GM19372 (cell line): ENCODE data around the gene SEC14L1.
A peak's percentile ranks its signal among the peaks of the same experiment; 100 is the strongest.
"Not testable (repeated sequence)": the region's sequence is repeated elsewhere in the genome, so short reads cannot be mapped to it uniquely, and the experiment has no call there.

Experiments used
- ATAC-seq: cut with Tn5 transposase; IDR thresholded peaks from one replicate; pipeline ENCODE4 v1.9.1; 2021; ENCODE audit warnings: mild to moderate bottlenecking, low read depth, moderate library complexity; ENCODE audit not compliant: unreplicated experiment

SEC14L1 gene

GRCh38 chr17:77231076-77231871 lies 90.5 kb downstream of the SEC14L1 start:
- no peak for ATAC-seq

- no peak for ATAC-seq
Observed at GRCh38 chr17:77233127-77233526, 92.4 kb downstream of the SEC14L1 start.

- ATAC-seq: no peak
Observed at GRCh38 chr17:77233635-77234334, 93.0 kb downstream of the SEC14L1 start.

- ATAC-seq: no peak
Observed at GRCh38 chr17:77234695-77235094, 93.9 kb downstream of the SEC14L1 start.

GRCh38 chr17:77235370-77235941 lies 94.7 kb downstream of the SEC14L1 start:
- ATAC-seq: no peak

GRCh38 chr17:77237232-77238008 lies 96.7 kb downstream of the SEC14L1 start:
- ATAC-seq: no peak

- no peak for ATAC-seq
Observed at GRCh38 chr17:77240976-77241375, 100.2 kb downstream of the SEC14L1 start.

GRCh38 chr17:77242118-77242851 lies 101.5 kb downstream of the SEC14L1 start:
- no peak for ATAC-seq

GRCh38 chr17:77245162-77245926 lies 104.6 kb downstream of the SEC14L1 start:
- no peak for ATAC-seq

GRCh38 chr17:77246110-77247047 lies 105.6 kb downstream of the SEC14L1 start:
- peak; percentile 16 for ATAC-seq

GRCh38 chr17:77247048-77247541 lies 106.3 kb downstream of the SEC14L1 start:
- peak; percentile 69 for ATAC-seq

GRCh38 chr17:77247609-77248008 lies 106.8 kb downstream of the SEC14L1 start:
- no peak for ATAC-seq

- no peak for ATAC-seq
Observed at GRCh38 chr17:77248216-77249114, 107.7 kb downstream of the SEC14L1 start.

- ATAC-seq: no peak
Observed at GRCh38 chr17:77251622-77252183, 110.9 kb downstream of the SEC14L1 start.

- ATAC-seq: not testable (repeated sequence)
Observed at GRCh38 chr17:77252306-77252705, 111.5 kb downstream of the SEC14L1 start.

GRCh38 chr17:77253611-77254051 lies 112.9 kb downstream of the SEC14L1 start:
- ATAC-seq: no peak
